C4-2B (cell line): ENCODE results near the gene HHLA2.
"Not testable (repeated sequence)": the region's sequence is repeated elsewhere in the genome, so short reads cannot be mapped to it uniquely, and the experiment has no call there.

ENCODE experiments used
- CTCF ChIP-seq: fragments of 450-650 bp; conservative IDR thresholded peaks from 2 replicates; pipeline ENCODE4 v1.5.1; 2017; ENCODE audit warnings: mild to moderate bottlenecking
- ZFX ChIP-seq: fragments of 450-650 bp; IDR thresholded peaks from 2 replicates; pipeline ENCODE4 v1.6.1; 2017

GRCh38 chr3:108264534-108265298 is 31.6 kb upstream of the HHLA2 start:
- not testable (repeated sequence) for TF ChIP-seq CTCF, ZFX
